NCI-H1092 (cell line): ENCODE data around the gene ZNF507.
"Not testable (repeated sequence)": the region's sequence is repeated elsewhere in the genome, so short reads cannot be mapped to it uniquely, and the experiment has no call there.

ENCODE experiments used
- DNase-seq: peaks from one replicate; lab custom pipeline; 2025; lab: John Stamatoyannopoulos, UW

Gene ZNF507

GRCh38 chr19:32368787-32369186 lies 23.4 kb downstream of the ZNF507 start:
- no peak for DNase-seq

- DNase-seq, result no peak
Observed at GRCh38 chr19:32372726-32373517, 27.5 kb downstream of the ZNF507 start.

GRCh38 chr19:32373585-32374295 lies 28.3 kb downstream of the ZNF507 start:
- DNase-seq, result no peak

- DNase-seq, result not testable (repeated sequence)
Observed at GRCh38 chr19:32374362-32374761, 29.0 kb downstream of the ZNF507 start.

GRCh38 chr19:32377088-32377487 lies 31.7 kb downstream of the ZNF507 start:
- not testable (repeated sequence) for DNase-seq

- DNase-seq, result no peak
Observed at GRCh38 chr19:32380269-32380668, 34.9 kb downstream of the ZNF507 start.

- DNase-seq, result no peak
Observed at GRCh38 chr19:32387701-32388392, 42.4 kb downstream of the ZNF507 start.

GRCh38 chr19:32388393-32388855 lies 43.0 kb downstream of the ZNF507 start:
- DNase-seq, result no peak

GRCh38 chr19:32392901-32393300 lies 47.5 kb downstream of the ZNF507 start:
- DNase-seq, result no peak

- DNase-seq, result no peak
Observed at GRCh38 chr19:32396046-32396652, 50.7 kb downstream of the ZNF507 start.

- no peak for DNase-seq
Observed at GRCh38 chr19:32397671-32398101, 52.3 kb downstream of the ZNF507 start.

GRCh38 chr19:32401992-32402391 lies 56.6 kb downstream of the ZNF507 start:
- DNase-seq, result no peak

- DNase-seq, result no peak
Observed at GRCh38 chr19:32403291-32403995, 58.0 kb downstream of the ZNF507 start.

- no peak for DNase-seq
Observed at GRCh38 chr19:32404213-32404932, 59.0 kb downstream of the ZNF507 start.

GRCh38 chr19:32404933-32405430 lies 59.6 kb downstream of the ZNF507 start:
- DNase-seq, result no peak

- peak; percentile 88 for DNase-seq
Observed at GRCh38 chr19:32405431-32406160, 60.2 kb downstream of the ZNF507 start, which contains the start of gene DPY19L3. Gene DPY19L3, plus strand, starts transcription at chr19:32405770. Its CDS starts 2,484 bp downstream, at chr19:32408254.

GRCh38 chr19:32406161-32407003 lies 61.0 kb downstream of the ZNF507 start:
- DNase-seq, result no peak

- no peak for DNase-seq
Observed at GRCh38 chr19:32407004-32407992, 61.9 kb downstream of the ZNF507 start.
